IMR-90 (cell line): ENCODE measurements around the gene DEFB131B. TPM values are rescaled to one million over a fixed set of nuclear protein-coding genes. Genes with fewer than 3 reads are reported as not detected.
"Not testable (repeated sequence)": the region's sequence is repeated elsewhere in the genome, so short reads cannot be mapped to it uniquely, and the experiment has no call there.

Experiments used
- ATAC-seq: fragments of 200-7000 bp; cut with Tn5 transposase; 2 replicates; pipeline ENCODE4 v1.9.1; 2020; ENCODE audit warnings: low read depth, mild to moderate bottlenecking, moderate library complexity
- BruUV-seq: library from RNA; stranded (reverse); fragments of 400-500 nt; replicated peaks from 2 replicates; lab custom pipeline; 2021; lab: Mats Ljungman, UMichigan
- CTCF ChIA-PET: fragments of 300-600 bp; formaldehyde crosslinking; extraction: SDS; loops from one replicate; lab custom pipeline; 2021; ENCODE audit warnings: antibody characterized with exemption; lab: Yijun Ruan, JAX
- POLR2A ChIA-PET: fragments of 300-600 bp; sonication (Branson Sonifier 250); formaldehyde crosslinking; loops from one replicate; lab custom pipeline; 2022; ENCODE audit warnings: antibody characterized with exemption; ENCODE audit not compliant: unreplicated experiment; lab: Charles Lee
- DNase-seq: peaks from one replicate; pipeline ENCODE4 v3.0.0; 2013
- H2AFZ ChIP-seq: replicated peaks from 2 replicates; pipeline ENCODE3; 2013; ENCODE audit warnings: low read length, mild to moderate bottlenecking; ENCODE audit not compliant: poor library complexity
- H2AK5ac ChIP-seq: 2 replicates; pipeline ENCODE4 v1.6.1; 2013; ENCODE audit warnings: low read depth, low read length, inconsistent platforms
- H2AK9ac ChIP-seq: replicated peaks from 2 replicates; pipeline ENCODE3; 2013; ENCODE audit warnings: mild to moderate bottlenecking, low read depth, low read length, moderate library complexity; ENCODE audit not compliant: poor library complexity
- H2BK120ac ChIP-seq: 2 replicates; pipeline ENCODE4 v1.6.1; 2013; ENCODE audit warnings: low read depth, low read length, inconsistent platforms
- H2BK15ac ChIP-seq: 3 replicates; pipeline ENCODE4 v1.6.1; 2013; ENCODE audit warnings: low read depth, low read length, inconsistent platforms
- H2BK20ac ChIP-seq: 2 replicates; pipeline ENCODE4 v1.6.1; 2013; ENCODE audit warnings: low read depth, mild to moderate bottlenecking, inconsistent platforms, low read length, moderate library complexity
- H2BK5ac ChIP-seq: 2 replicates; pipeline ENCODE4 v1.6.1; 2013; ENCODE audit warnings: mild to moderate bottlenecking, low read depth, low read length, inconsistent platforms; ENCODE audit not compliant: poor library complexity, severe bottlenecking
- H3K14ac ChIP-seq: replicated peaks from 2 replicates; pipeline ENCODE4 v1.6.1; 2013; ENCODE audit warnings: low read depth, low read length, inconsistent platforms
- H3K18ac ChIP-seq: 2 replicates; pipeline ENCODE4 v1.6.1; 2013; ENCODE audit warnings: low read depth, low read length, control low read depth
- H3K23ac ChIP-seq: 2 replicates; pipeline ENCODE4 v1.6.1; 2013; ENCODE audit warnings: low read depth, low read length, inconsistent platforms
- H3K27ac ChIP-seq: 2 replicates; pipeline ENCODE4 v1.5.1; 2013; ENCODE audit warnings: mild to moderate bottlenecking, control low read depth, low read length; ENCODE audit not compliant: insufficient read depth
- H3K27me3 ChIP-seq: 2 replicates; pipeline ENCODE4 v1.6.1; 2013; ENCODE audit warnings: low read length; ENCODE audit not compliant: control insufficient read depth, insufficient read depth
- H3K36me3 ChIP-seq: 2 replicates; pipeline ENCODE4 v1.6.1; 2013; ENCODE audit warnings: low read length, mixed read lengths; ENCODE audit not compliant: control insufficient read depth, insufficient read depth
- H3K4ac ChIP-seq: 2 replicates; pipeline ENCODE4 v1.6.1; 2013; ENCODE audit warnings: low read depth, low read length, inconsistent platforms
- H3K4me1 ChIP-seq: 2 replicates; pipeline ENCODE4 v1.6.1; 2013; ENCODE audit warnings: low read length, mixed read lengths; ENCODE audit not compliant: control insufficient read depth, insufficient read depth
- H3K4me2 ChIP-seq: 2 replicates; pipeline ENCODE4 v1.6.1; 2013; ENCODE audit warnings: low read depth, mild to moderate bottlenecking, control low read depth, low read length, moderate library complexity
- H3K4me3 ChIP-seq: 2 replicates; pipeline ENCODE4 v1.5.1; 2013; ENCODE audit warnings: low read depth, mild to moderate bottlenecking, control low read depth, low read length, moderate library complexity; ENCODE audit not compliant: insufficient read depth
- H3K56ac ChIP-seq: 2 replicates; pipeline ENCODE4 v1.6.1; 2013; ENCODE audit warnings: low read length, inconsistent platforms; ENCODE audit not compliant: insufficient read depth; ENCODE audit errors: extremely low read depth
- H3K79me1 ChIP-seq, 2 experiments: 2 replicates each; pipeline ENCODE4 v1.6.1; 2013; ENCODE audit warnings: low read length in 2 of 2, inconsistent platforms in 1 of 2, low read depth in 1 of 2
- H3K9ac ChIP-seq: 2 replicates; pipeline ENCODE4 v1.6.1; 2013; ENCODE audit warnings: low read depth, low read length, control low read depth
- H3K9me1 ChIP-seq: 2 replicates; pipeline ENCODE4 v1.6.1; 2013; ENCODE audit warnings: low read length, inconsistent platforms; ENCODE audit not compliant: insufficient read depth
- H3K9me3 ChIP-seq: 2 replicates; pipeline ENCODE4 v1.6.1; 2013; ENCODE audit warnings: low read length; ENCODE audit not compliant: control insufficient read depth, insufficient read depth
- H4K20me1 ChIP-seq: 2 replicates; pipeline ENCODE4 v1.6.1; 2013; ENCODE audit warnings: low read length, inconsistent platforms; ENCODE audit not compliant: insufficient read depth
- H4K5ac ChIP-seq: 2 replicates; pipeline ENCODE4 v1.6.1; 2013; ENCODE audit warnings: mild to moderate bottlenecking, low read depth, low read length, control low read depth
- H4K8ac ChIP-seq, 2 experiments: 2 replicates each; pipeline ENCODE4 v1.6.1; 2013; ENCODE audit warnings: low read depth in 2 of 2, low read length in 2 of 2, control low read depth in 1 of 2, inconsistent platforms in 1 of 2
- H4K91ac ChIP-seq: 2 replicates; pipeline ENCODE4 v1.6.1; 2013; ENCODE audit warnings: low read depth, low read length, inconsistent platforms; ENCODE audit not compliant: insufficient read depth
- MAFK ChIP-seq: IDR thresholded peaks from 2 replicates; pipeline ENCODE4 v1.6.1; 2012; ENCODE audit warnings: low read depth, low read length, improper control_type of control experiment
- RAD21 ChIP-seq: IDR thresholded peaks from 2 replicates; pipeline ENCODE4 v1.6.1; 2012; ENCODE audit warnings: low read length, improper control_type of control experiment
- SMC3 ChIP-seq: fragments of 150-350 bp; IDR thresholded peaks from 2 replicates; pipeline ENCODE4 v1.6.1; 2016; ENCODE audit warnings: low read depth, mild to moderate bottlenecking, antibody characterized with exemption, low read length, moderate library complexity
- WGBS, 2 experiments: methylation state at CpG; one replicate each; pipeline versions ENCODE4 v1.1.5 to v1.1.7; 2013; ENCODE audit warnings: missing lambda C conversion rate in 2 of 2; ENCODE audit not compliant: insufficient read length in 1 of 2; ENCODE audit errors: extremely low coverage in 2 of 2; 5-methylcytosine and 5-hydroxymethylcytosine counted together
- dilution Hi-C: fragments of 300-500 bp; cut with HindIII; formaldehyde crosslinking; loops from one replicate; pipeline ENCODE4 v1.14.3; 2018; ENCODE audit warnings: low sequenced_read_pairs; ENCODE audit not compliant: unreplicated experiment
- in situ Hi-C: fragments of 300-500 bp; cut with MboI; formaldehyde crosslinking; loops from 3 replicates; pipeline ENCODE4 v1.14.3; 2019; ENCODE audit warnings: low sequenced_read_pairs, inconsistent platforms, mixed read lengths
- intact Hi-C: fragments of 100-400 bp; cut with micrococcal nuclease; formaldehyde crosslinking; loops from 2 replicates; pipeline ENCODE4 v1.10.0; 2022
- polyA plus RNA-seq, 3 experiments: library from polyadenylated mRNA; depleted of rRNA; stranded (reverse); fragments of >200 nt; gene quantifications; 2 replicates each; pipeline ENCODE4 v1.2.3, GENCODE V29; 2012; ENCODE audit warnings: low replicate concordance in 1 of 3
- total RNA-seq: library from RNA; depleted of rRNA; stranded (reverse); fragments of >200 nt; gene quantifications from 2 replicates; pipeline ENCODE4 v1.2.3, GENCODE V29; 2012
- TF ChIP-seq, protein P1 (sequence below): conservative IDR thresholded peaks from 2 replicates; pipeline ENCODE4 v1.5.1; 2012; ENCODE audit warnings: mild to moderate bottlenecking, low read depth, low read length, improper control_type of control experiment

DEFB131B gene
- total and polyA plus RNA-seq, 2 of the 4 experiments (the other 2 are of a cell fraction): not detected

DNA sequence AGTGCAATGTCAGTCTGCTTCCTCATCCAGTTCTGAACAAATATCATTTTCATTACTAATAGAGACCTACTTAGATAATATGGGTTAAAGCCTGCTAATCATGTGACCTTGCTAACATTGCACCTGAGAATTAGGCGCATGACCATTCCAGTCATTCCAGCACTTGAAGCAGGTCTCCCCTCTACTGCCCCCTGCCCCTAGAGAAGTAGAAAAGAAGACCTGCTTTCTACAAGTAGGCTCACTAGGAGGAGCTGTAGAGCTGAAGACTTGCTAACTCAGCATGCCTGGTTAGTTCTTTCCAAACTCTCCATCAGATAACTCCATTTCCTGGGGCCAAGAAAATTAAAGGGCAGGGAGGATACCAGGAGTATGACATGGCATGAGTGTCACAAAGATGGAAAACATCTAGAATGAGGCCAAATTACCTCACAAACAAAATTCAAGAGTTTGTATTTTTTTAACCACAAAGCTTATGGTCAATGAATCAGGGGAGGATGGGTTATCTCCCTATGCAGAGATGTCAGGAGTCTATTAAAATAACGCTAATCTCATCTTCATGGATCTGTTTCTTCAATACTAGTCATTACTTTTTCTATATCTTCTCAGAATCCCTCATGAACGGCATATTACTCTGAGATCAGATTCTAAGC lies 14.2 kb upstream of the DEFB131B start:
- H3K18ac ChIP-seq, H3K14ac ChIP-seq, H4K91ac ChIP-seq, H3K4me3 ChIP-seq, intact Hi-C loops, H3K23ac ChIP-seq, H3K9ac ChIP-seq, H3K9me1 ChIP-seq, H3K36me3 ChIP-seq, H3K56ac ChIP-seq, H3K4ac ChIP-seq, H4K20me1 ChIP-seq, POLR2A ChIA-PET, H4K8ac ChIP-seq, H2BK120ac ChIP-seq, H3K27ac ChIP-seq, in situ Hi-C loops, H2BK5ac ChIP-seq, H3K4me2 ChIP-seq, H3K9me3 ChIP-seq, H3K27me3 ChIP-seq, H2BK15ac ChIP-seq, H2AFZ ChIP-seq, H2AK5ac ChIP-seq, BruUV-seq, H2BK20ac ChIP-seq, H2AK9ac ChIP-seq, H3K4me1 ChIP-seq, H3K79me1 ChIP-seq, dilution Hi-C loops, H4K5ac ChIP-seq: not testable (repeated sequence)
- TF ChIP-seq, protein P1, sequence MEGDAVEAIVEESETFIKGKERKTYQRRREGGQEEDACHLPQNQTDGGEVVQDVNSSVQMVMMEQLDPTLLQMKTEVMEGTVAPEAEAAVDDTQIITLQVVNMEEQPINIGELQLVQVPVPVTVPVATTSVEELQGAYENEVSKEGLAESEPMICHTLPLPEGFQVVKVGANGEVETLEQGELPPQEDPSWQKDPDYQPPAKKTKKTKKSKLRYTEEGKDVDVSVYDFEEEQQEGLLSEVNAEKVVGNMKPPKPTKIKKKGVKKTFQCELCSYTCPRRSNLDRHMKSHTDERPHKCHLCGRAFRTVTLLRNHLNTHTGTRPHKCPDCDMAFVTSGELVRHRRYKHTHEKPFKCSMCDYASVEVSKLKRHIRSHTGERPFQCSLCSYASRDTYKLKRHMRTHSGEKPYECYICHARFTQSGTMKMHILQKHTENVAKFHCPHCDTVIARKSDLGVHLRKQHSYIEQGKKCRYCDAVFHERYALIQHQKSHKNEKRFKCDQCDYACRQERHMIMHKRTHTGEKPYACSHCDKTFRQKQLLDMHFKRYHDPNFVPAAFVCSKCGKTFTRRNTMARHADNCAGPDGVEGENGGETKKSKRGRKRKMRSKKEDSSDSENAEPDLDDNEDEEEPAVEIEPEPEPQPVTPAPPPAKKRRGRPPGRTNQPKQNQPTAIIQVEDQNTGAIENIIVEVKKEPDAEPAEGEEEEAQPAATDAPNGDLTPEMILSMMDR: peak; percentile 65
- TF ChIP-seq SMC3: peak; percentile 40; the same call in 1 of the 2 replicates
- peak; percentile 42 for TF ChIP-seq RAD21
- TF ChIP-seq MAFK: peak; percentile 35
- no CpG with 5 or more reads among the region's 3 CpGs for WGBS, 2 experiments
- DNase-seq (peak; percentile 69), ATAC-seq (peak; percentile 100)
- CTCF ChIA-PET: interaction anchor here (0.6 kb wide), 1 partner anchor 12 kb away, joined by 3 read pairs; no protein-coding TSS in a partner anchor

DNA sequence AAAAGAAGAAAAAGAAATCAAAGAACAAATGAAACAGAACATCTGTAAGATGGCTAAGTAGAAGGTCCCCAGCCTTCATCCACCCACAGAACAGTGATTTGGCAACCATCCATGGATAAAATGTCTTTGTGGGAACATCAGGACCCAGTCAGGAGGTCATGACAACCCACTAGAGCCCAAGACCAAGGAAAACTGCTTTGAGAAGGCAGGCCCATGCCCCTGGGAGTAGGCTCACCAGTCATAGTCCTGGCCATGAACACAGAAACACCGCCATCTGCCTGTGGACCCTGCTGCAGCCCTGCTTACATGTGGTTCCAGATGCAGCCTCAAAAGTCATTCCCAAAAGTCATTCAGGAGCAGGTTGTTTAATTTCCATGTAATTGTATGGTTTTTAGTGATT lies 11.0 kb upstream of the DEFB131B start:
- ATAC-seq, H3K36me3 ChIP-seq, CTCF ChIA-PET, H2AFZ ChIP-seq, POLR2A ChIA-PET, H2BK20ac ChIP-seq, H4K20me1 ChIP-seq, H3K14ac ChIP-seq, H3K23ac ChIP-seq, H3K79me1 ChIP-seq, H3K18ac ChIP-seq, DNase-seq, H2BK120ac ChIP-seq, BruUV-seq, H2AK9ac ChIP-seq, dilution Hi-C loops, H4K8ac ChIP-seq, H3K9me3 ChIP-seq, H3K56ac ChIP-seq, H3K4me2 ChIP-seq, H2BK5ac ChIP-seq, H3K9ac ChIP-seq, H2BK15ac ChIP-seq, H4K91ac ChIP-seq, H2AK5ac ChIP-seq, H3K4me1 ChIP-seq, H3K4me3 ChIP-seq, H3K9me1 ChIP-seq, H3K27ac ChIP-seq, H3K4ac ChIP-seq, in situ Hi-C loops, intact Hi-C loops, H3K27me3 ChIP-seq, H4K5ac ChIP-seq: not testable (repeated sequence)
- WGBS, 2 experiments: no CpG with 5 or more reads among the region's 1 CpG
